GM12878 (cell line): ENCODE data around the gene MYL12B. TPM values are rescaled to one million over a fixed set of nuclear protein-coding genes. Genes with fewer than 3 reads are reported as not detected.

ENCODE experiments used
- ATAC-seq: fragments of 200-7000 bp; cut with Tn5 transposase; 3 replicates; pipeline ENCODE4 v1.9.1; 2020; ENCODE audit warnings: mild to moderate bottlenecking, moderate library complexity
- BruUV-seq: library from RNA; stranded (reverse); fragments of 400-500 nt; replicated peaks from 2 replicates; lab custom pipeline; 2021; lab: Mats Ljungman, UMichigan
- CTCF ChIA-PET: fragments of 300-600 bp; sonication (Branson Sonifier 250); formaldehyde crosslinking; extraction: SDS; loops from one replicate; lab custom pipeline; 2021; ENCODE audit warnings: inconsistent platforms; lab: Yijun Ruan, JAX
- POLR2A ChIA-PET: fragments of 350-600 bp; formaldehyde crosslinking; extraction: SDS; loops from one replicate; lab custom pipeline; 2021; ENCODE audit warnings: inconsistent platforms; lab: Charles Lee
- RAD21 ChIA-PET: fragments of 300-600 bp; sonication (Branson Sonifier 250); formaldehyde crosslinking; loops from one replicate; lab custom pipeline; 2023; ENCODE audit warnings: antibody characterized with exemption; ENCODE audit not compliant: unreplicated experiment; lab: Charles Lee
- SMC1A ChIA-PET: fragments of 300-600 bp; sonication (Branson Sonifier 250); formaldehyde crosslinking; loops from one replicate; lab custom pipeline; 2023; ENCODE audit not compliant: unreplicated experiment, uncharacterized antibody; lab: Charles Lee
- DNase-seq: peaks from one replicate; pipeline ENCODE4 v3.0.0-alpha.2; 2011; ENCODE audit warnings: low read depth, low spot score
- FAIRE-seq: peaks from 3 replicates; lab custom pipeline; 2011; peaks lifted over from hg19 to GRCh38; lab: Jason Lieb, UNC
- H2AFZ ChIP-seq: 2 replicates; pipeline ENCODE4 v1.6.0; 2011; ENCODE audit warnings: low read depth, low read length, control low read depth; ENCODE audit not compliant: control insufficient read depth
- H3K27ac ChIP-seq: 2 replicates; pipeline ENCODE4 v1.5.1; 2011; ENCODE audit warnings: control low read depth; ENCODE audit not compliant: control insufficient read depth, insufficient read depth
- H3K27me3 ChIP-seq, 2 experiments: replicated peaks in 1 of 2; 2 replicates each; pipeline versions ENCODE4 v1.6.0 to v1.6.1; 2011; ENCODE audit warnings: low read length in 1 of 2; ENCODE audit not compliant: control insufficient read depth in 2 of 2, insufficient read depth in 2 of 2
- H3K36me3 ChIP-seq, 2 experiments: 2 replicates each; pipeline ENCODE4 v1.5.1; 2011; ENCODE audit warnings: low read length in 1 of 2; ENCODE audit not compliant: control insufficient read depth in 2 of 2, insufficient read depth in 2 of 2
- H3K4me1 ChIP-seq: 2 replicates; pipeline ENCODE4 v1.6.1; 2011; ENCODE audit warnings: mild to moderate bottlenecking, low read length, moderate library complexity, mixed read lengths; ENCODE audit not compliant: control insufficient read depth, insufficient read depth
- H3K4me2 ChIP-seq: 2 replicates; pipeline ENCODE4 v1.6.0; 2011; ENCODE audit warnings: control low read depth; ENCODE audit not compliant: control insufficient read depth, insufficient read depth
- H3K4me3 ChIP-seq: fragments of 200-600 bp; sonication (generic); 2 replicates; pipeline ENCODE4 v1.5.1; 2016
- H3K79me2 ChIP-seq: 2 replicates; pipeline ENCODE4 v1.6.0; 2011; ENCODE audit warnings: low read length; ENCODE audit not compliant: control insufficient read depth, insufficient read depth
- H3K9ac ChIP-seq: 2 replicates; pipeline ENCODE4 v1.8.0; 2011; ENCODE audit warnings: low read length, control low read depth, mixed read lengths; ENCODE audit not compliant: control insufficient read depth, insufficient read depth
- H3K9me3 ChIP-seq: replicated peaks from 3 replicates; pipeline ENCODE4 v1.5.1; 2011; ENCODE audit warnings: mild to moderate bottlenecking, low read length; ENCODE audit not compliant: control insufficient read depth, insufficient read depth
- H4K20me1 ChIP-seq: 2 replicates; pipeline ENCODE4 v1.6.0; 2011; ENCODE audit not compliant: control insufficient read depth, insufficient read depth
- ATF3 ChIP-seq: IDR thresholded peaks from 2 replicates; pipeline ENCODE4 v1.6.1; 2011; ENCODE audit warnings: low read depth, mild to moderate bottlenecking, low read length, moderate library complexity, borderline replicate concordance; ENCODE audit errors: extremely low read depth
- FOXM1 ChIP-seq: IDR thresholded peaks from 2 replicates; pipeline ENCODE4 v1.6.1; 2012; ENCODE audit warnings: low read depth, mild to moderate bottlenecking, inconsistent platforms, low read length, moderate library complexity
- IRF3 ChIP-seq: fragments of 450-650 bp; IDR thresholded peaks from 2 replicates; pipeline ENCODE4 v1.6.1; 2014; ENCODE audit warnings: mild to moderate bottlenecking
- JUNB ChIP-seq: IDR thresholded peaks from 2 replicates; pipeline ENCODE4 v1.6.1; 2016; ENCODE audit warnings: antibody characterized with exemption, mild to moderate bottlenecking
- MYC ChIP-seq: IDR thresholded peaks from 2 replicates; pipeline ENCODE4 v1.6.1; 2011; ENCODE audit warnings: mild to moderate bottlenecking, low read length, moderate library complexity, inconsistent platforms; ENCODE audit not compliant: insufficient read depth, insufficient replicate concordance, insufficient read length, severe bottlenecking
- NFYB ChIP-seq: IDR thresholded peaks from 2 replicates; pipeline ENCODE4 v1.6.1; 2011; ENCODE audit warnings: low read depth, mild to moderate bottlenecking, low read length, improper control_type of control experiment, moderate library complexity; ENCODE audit not compliant: insufficient read depth
- SIX5 ChIP-seq: IDR thresholded peaks from 2 replicates; pipeline ENCODE4 v1.6.1; 2011; ENCODE audit warnings: mild to moderate bottlenecking, low read depth, low read length, moderate library complexity; ENCODE audit not compliant: severe bottlenecking
- WGBS: methylation state at CpG from one replicate; pipeline ENCODE4 v1.1.6; 2016; ENCODE audit warnings: low lambda C conversion rate; ENCODE audit not compliant: insufficient replicate concordance, insufficient coverage; ENCODE audit errors: missing lambda C conversion rate; 5-methylcytosine and 5-hydroxymethylcytosine counted together
- in situ Hi-C: fragments of 300-500 bp; cut with MboI; formaldehyde crosslinking; loops from 9 replicates; pipeline ENCODE4 v1.14.3; 2018; ENCODE audit warnings: mixed read lengths
- intact Hi-C: fragments of 100-400 bp; cut with micrococcal nuclease; formaldehyde crosslinking; loops from one replicate; pipeline ENCODE4 v1.14.2; 2022; ENCODE audit not compliant: unreplicated experiment
- polyA plus RNA-seq, 11 experiments: library from polyadenylated mRNA; depleted of rRNA in 4 of 11; unstranded in 6 of 11; stranded (reverse) in 5 of 11; fragments of >200 nt; fragmentation: Nextera tagmentation in 4 of 11; fragmentation: Illumina TruSeq in 1 of 11; extraction: Ambion mirVana in 4 of 11; extraction: Trizol in 1 of 11; gene quantifications; 1 replicate in 1 of 11; 2 replicates in 10 of 11; pipeline versions ENCODE4 v1.2.1 to v1.2.3, GENCODE V29; 2011 to 2016; ENCODE audit warnings: inconsistent platforms in 2 of 11, missing spikeins in 2 of 11, low read depth in 1 of 11
- total RNA-seq, 4 experiments: library from RNA; depleted of rRNA in 3 of 4; stranded (reverse); fragments of >200 nt in 3 of 4; fragmentation: Illumina TruSeq in 1 of 4; extraction: Trizol in 1 of 4; gene quantifications; 2 replicates each; pipeline versions ENCODE4 v1.2.1 to v1.2.3, GENCODE V29; 2013 to 2021

Gene MYL12B
- total and polyA plus RNA-seq, 10 of the 15 experiments (the other 5 are each of a cell fraction or from before 2014, with no cell fraction given), result 179 to 739 (median 400) TPM

- RAD21 ChIA-PET, result interaction anchor here (0.5 to 3.1 kb wide), 2 partner anchors 8 to 299 kb away, joined by 3 to 17 read pairs; no protein-coding TSS in a partner anchor
- ATAC-seq (no peak), FAIRE-seq (no peak), DNase-seq (no peak)
- in situ Hi-C loops (loop anchor here (25.0 kb wide), 1 partner anchor 1005 kb away; no protein-coding TSS in a partner anchor), intact Hi-C loops (no loop called here)
- TF ChIP-seq MYC (no peak), ATF3 (no peak), JUNB (no peak), SIX5 (no peak), NFYB (no peak), FOXM1 (no peak), IRF3 (no peak)
- no peak overlapping the region for H3K27ac ChIP-seq
- peaks cover 0 to 40% of the 10 kb centered on the region in 2 experiments for H3K36me3 ChIP-seq
- CTCF ChIA-PET, result no interaction called here
- POLR2A ChIA-PET, result interaction anchor here (0.6 kb wide), 1 partner anchor 138 kb away, joined by 4 read pairs; no protein-coding TSS in a partner anchor
- 96% methylated on average over 2 of the region's 2 CpGs for WGBS
- H3K27me3 ChIP-seq, result no peaks in the 10 kb centered on the region
- H3K4me3 ChIP-seq, result no peak overlapping the region
- H3K9ac ChIP-seq, result no peak overlapping the region
- H4K20me1 ChIP-seq, result peaks cover 2% of the 10 kb centered on the region; the same call in 1 of the 2 replicates
- peaks cover 44% of the 10 kb centered on the region for H3K79me2 ChIP-seq
- SMC1A ChIA-PET, result interaction anchor here (1.6 to 2.4 kb wide), 2 partner anchors 189 to 273 kb away, joined by 5 to 7 read pairs; no protein-coding TSS in a partner anchor
- H3K4me1 ChIP-seq, result peaks cover 22% of the 10 kb centered on the region
- no peak overlapping the region for H2AFZ ChIP-seq
- H3K9me3 ChIP-seq, result no peaks in the 10 kb centered on the region
- no peak overlapping the region for H3K4me2 ChIP-seq
- no TSS peak for BruUV-seq
These were observed 4.3 kb upstream of the MYL12B start for GRCh38 chr18:3257627-3258120.
